DMS 273 (cell line): ENCODE results near the gene DACH2.

Source experiments
- DNase-seq: peaks from one replicate; lab custom pipeline; 2025; ENCODE audit not compliant: unreplicated experiment; lab: John Stamatoyannopoulos, UW

Gene DACH2

DNA sequence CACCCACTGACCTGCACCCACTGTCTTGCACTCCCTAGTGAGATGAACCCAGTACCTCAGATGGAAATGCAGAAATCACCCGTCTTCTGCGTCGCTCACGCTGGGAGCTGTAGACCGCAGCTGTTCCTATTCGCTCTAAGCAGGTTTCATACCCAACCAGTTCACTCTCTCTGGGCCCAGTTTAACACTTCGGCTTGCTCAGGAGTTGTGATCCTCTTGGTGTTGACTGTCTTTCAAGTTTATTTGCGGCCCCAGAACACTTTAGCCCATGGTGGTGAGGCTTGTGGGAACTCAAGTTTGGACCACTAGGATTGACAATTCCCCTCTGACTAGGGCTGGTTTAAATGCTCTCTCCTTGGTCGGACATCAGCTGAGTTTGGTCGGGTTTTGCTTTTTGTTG lies 147.0 kb downstream of the DACH2 start:
- DNase-seq = no peak

- DNase-seq = peak; percentile 6
These were observed 174.7 kb downstream of the DACH2 start for GRCh38 chrX:86322913-86323312.

DNA sequence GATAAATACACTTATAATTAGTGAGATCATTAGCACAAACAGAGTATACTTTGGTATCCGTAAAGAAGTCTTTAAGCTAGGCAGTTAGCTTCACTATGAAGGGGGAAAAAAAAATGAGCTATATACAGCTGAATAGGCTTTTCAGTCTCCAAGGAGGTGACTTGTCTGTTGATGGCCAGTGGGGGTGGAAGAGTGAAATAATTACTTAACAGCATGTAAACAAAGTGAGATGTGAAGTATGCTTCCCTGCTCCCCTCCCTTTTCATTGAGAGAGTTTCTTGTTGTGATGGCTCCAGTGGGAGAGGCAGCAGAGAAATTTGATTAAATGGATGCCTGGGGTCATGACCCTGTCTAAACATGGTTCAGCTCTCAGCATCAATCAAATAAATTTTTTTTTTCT lies 180.9 kb downstream of the DACH2 start:
- DNase-seq = no peak

- DNase-seq = peak; percentile 42
These were observed 200.4 kb downstream of the DACH2 start for GRCh38 chrX:86348669-86349068.

DNA sequence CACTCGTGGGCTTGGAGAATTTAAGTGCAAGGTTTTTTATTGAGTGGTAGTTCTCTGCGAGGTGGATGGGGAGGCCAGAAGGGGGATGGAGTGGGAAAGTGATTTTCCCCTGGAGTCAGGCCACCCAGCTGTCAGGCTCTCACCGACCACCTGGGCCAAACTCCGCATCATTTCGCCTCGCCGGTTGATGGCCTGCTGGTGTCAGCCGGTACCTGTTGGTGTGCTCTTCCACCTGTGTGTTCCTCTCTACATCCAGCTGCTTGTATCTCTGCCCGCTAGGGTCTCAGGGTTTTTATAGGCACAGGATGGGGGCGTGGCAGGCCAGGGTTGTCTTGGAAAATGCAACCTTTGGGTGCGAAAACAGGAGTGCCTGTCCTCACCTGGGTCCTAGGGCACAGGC lies 200.9 kb downstream of the DACH2 start:
- DNase-seq = no peak

- no peak for DNase-seq
These were observed 221.8 kb downstream of the DACH2 start for GRCh38 chrX:86369847-86370630.

DNA sequence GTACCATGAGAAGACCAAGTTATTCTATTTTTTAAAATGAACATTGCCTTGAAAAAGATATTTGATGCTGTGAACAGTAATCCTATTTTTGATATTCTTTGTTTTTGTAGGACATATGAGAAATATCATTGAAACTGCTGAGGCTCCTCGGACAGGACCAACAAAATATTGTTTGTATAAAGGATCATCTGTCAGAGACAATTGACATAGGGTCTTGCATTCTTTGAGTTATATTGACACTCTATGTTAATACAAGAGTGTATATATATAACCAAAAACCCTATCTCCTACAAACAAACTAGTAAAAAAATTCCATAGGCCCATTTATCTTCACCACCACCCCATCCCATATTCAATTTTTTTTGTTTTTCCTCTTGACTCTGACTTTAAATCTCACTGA lies 222.7 kb downstream of the DACH2 start:
- DNase-seq = no peak

DNA sequence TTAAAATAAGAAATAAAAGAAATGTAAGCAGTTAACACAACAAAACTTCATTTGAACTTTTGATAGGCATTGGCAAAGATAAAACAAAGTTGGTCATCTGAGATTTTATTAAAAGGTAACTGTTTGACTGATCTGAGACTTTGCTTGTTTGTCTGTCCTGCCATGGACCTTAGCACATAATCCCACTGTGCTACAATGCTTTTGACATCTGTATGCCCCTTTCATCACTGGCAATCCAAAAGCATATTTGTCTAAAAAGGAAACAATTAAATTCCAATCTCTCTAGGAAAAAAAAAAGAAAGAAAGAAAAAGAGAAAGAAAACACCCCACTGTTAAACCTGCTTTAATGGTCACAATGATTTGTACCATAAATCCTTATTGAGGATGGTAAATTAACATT lies 231.0 kb downstream of the DACH2 start:
- no peak for DNase-seq

- DNase-seq = no peak
These were observed 235.7 kb downstream of the DACH2 start for GRCh38 chrX:86383681-86384540.

GRCh38 chrX:86407371-86407770 lies 259.1 kb downstream of the DACH2 start:
- DNase-seq = no peak

DNA sequence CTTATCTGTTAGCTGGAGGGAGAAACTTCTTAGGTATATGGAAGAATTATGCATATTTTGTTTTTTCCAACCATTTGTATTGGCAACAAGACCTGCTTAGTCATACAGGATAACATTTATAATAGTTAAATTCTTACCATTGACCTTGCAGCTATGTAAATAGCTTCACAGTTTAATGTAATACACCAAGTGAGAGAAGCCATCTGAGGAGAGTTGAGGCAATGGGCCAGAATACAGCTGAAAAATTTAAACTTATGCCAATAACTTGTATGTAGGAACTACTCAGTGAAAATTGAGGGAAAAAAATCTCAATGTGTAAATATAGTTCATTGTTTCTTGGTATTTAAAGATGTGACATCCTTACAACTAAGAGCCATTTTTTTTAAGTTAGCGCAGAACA lies 273.5 kb downstream of the DACH2 start:
- no peak for DNase-seq

DNA sequence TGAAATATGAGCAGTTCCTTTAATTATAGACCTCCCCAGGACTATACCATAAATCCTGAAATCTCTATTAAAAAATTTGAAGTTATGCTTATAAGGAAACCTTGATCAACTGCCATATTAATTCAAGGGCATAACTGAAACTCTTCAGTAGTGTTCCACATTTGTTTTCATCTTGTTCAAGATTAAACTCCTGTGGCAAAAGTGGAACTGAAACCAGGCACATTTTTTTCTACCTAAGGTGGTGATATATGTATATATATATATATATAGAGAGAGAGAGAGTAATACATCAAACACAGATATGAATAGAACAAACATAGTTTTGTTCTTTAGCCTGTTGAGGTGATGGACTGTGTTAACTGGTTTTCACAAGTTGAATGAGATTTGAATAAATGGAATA lies 287.9 kb downstream of the DACH2 start:
- DNase-seq = no peak

DNA sequence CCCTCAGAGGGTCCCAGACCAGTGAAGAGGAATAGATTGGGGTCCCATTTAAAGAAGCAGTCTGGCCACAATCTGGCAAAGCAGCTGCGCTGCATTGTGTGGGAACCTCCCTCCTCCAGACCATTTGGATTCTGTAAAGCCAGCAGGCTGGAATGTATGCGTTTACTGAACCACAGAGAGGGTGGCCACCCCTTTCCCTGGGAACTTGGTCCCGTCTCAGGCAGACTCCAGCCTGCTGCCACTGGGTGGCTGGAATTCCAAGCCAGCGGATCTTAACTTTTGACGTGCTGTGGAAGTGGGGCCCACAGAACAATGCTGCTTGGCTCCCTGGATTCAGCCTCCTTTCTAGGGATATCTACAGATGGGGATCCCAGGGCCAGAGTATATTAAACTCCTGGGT lies 307.2 kb downstream of the DACH2 start:
- DNase-seq = no peak

DNA sequence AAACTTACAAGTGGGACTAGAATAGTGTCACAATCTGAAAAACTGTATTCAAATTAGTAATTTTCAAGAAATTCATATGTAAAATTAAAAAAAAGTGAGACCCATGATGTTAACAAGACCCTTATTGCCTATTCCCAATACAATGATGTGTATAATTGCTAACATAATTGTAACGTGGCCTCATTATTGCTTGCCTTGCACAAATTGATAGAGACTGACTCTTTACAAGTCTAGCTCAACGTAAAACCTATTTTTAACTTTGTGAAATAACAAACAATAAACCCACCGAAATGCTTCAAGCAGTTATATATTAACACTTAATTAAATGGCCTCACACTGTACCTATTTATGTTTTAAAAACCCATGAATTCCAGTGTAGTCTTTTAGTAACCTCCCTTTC lies 312.5 kb downstream of the DACH2 start:
- DNase-seq = no peak

GRCh38 chrX:86504297-86504696 lies 356.0 kb downstream of the DACH2 start:
- no peak for DNase-seq

DNA sequence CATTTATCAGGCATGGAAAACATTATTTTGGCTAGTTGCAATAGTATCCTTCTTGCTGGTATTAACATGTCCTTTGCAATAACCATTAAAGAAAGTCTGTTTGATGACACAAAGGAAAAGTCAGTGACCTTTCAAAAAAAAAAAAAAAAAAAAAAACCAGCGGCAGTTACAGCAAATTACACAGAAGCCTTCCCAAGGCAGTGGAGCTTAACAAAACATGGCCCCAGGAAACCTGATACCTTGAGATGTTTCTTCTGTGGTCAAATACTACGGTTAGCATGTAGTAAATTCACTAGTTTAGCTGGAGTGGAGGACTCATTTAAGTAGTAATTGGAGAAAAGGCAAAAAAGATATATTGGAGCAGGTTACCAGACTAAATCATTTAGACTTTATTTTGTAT lies 359.1 kb downstream of the DACH2 start:
- no peak for DNase-seq

DNA sequence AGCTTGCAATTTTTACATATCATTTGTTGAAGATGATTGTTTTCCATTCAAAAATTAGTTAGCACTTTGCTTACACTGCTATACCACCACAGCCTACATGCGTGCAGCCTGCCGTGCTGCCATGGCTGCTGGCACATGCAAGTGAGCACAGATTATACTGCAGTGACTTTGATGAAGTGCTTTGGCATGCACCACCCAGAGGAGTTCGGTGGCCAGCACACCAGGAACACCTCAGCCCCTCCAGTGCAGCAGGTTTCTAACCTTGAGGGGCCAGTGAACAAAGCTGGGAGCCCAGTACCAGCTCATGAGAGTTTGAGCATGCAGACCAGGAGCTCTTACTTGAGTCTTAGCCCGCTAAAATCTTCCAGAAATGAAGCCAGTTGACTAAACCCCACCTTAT lies 431.5 kb downstream of the DACH2 start:
- DNase-seq = no peak

DNA sequence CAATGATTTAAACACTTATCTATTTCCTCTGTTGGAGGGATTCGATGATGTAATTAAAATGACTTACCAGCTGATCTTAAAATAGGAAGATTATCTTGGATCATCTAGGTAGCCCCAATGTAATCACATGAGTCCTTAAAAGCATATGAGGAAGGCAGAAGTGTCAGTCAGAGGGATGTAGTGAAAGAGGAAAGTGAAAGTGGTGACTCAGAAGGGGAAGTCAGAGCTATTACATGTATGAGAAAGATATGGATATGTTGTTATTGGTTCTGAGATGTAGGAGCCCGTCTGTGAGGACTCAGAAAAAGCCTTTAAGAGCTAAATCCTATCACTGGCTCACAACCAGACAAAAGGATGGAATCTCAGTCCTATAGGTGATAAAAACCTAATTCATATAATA lies 456.4 kb downstream of the DACH2 start:
- DNase-seq = no peak

DNA sequence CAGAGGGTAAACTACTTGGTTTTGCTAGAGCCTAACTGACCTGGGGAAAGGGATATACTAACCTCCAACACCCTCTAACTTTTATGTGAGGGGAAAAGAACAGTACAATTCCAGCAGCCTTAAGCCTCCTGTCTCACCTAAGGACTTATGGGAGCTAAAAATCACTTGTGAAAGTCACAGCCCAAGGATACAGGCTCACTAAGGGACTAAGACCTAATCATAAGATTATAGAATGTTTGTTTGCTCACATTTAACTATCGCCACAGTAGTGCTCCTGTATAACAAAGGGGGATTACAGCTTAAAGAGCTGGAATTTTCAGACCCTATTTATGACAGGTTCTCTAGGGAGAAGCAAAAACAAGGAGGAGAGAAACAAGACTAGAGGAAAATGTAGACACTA lies 548.7 kb downstream of the DACH2 start:
- DNase-seq = no peak

GRCh38 chrX:86711531-86712180 lies 563.4 kb downstream of the DACH2 start:
- DNase-seq = no peak

DNA sequence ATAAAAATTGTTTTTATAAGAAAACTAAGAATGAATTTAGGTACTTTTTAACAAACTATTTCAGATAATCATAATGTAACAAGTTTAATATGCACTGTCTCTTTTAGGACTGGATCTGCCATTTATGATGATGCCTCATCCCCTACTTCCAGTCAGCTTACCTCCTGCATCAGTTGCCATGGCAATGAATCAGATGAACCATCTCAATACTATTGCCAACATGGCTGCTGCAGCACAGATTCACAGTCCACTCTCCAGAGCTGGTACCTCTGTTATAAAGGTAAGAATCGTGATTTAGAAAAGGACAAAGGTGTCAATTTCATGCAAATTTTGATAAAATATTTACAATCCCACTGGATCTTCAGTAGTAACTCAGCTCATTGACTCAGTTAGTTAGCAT lies 566.2 kb downstream of the DACH2 start:
- no peak for DNase-seq

GRCh38 chrX:86724277-86724676 lies 576.0 kb downstream of the DACH2 start:
- DNase-seq = no peak
